Sigmoid colon (tissue), 7 donors: ENCODE data around the gene DGKI. TPM values are rescaled to one million over a fixed set of nuclear protein-coding genes. Genes with fewer than 3 reads are reported as not detected.

Source experiments
- DNase-seq: peaks from one replicate; pipeline ENCODE4 v3.0.0-alpha.2; 2019
- H3K27ac ChIP-seq, 4 donors: fragments of 200-600 bp; sonication (generic); one replicate each; pipeline ENCODE4 v1.5.1; 2016 to 2019; ENCODE audit warnings: mild to moderate bottlenecking in 1 of 4
- H3K27me3 ChIP-seq, 3 donors: fragments of 200-600 bp; sonication (generic); one replicate each; pipeline ENCODE4 v1.5.1; 2019; ENCODE audit warnings: mild to moderate bottlenecking in 1 of 3
- H3K36me3 ChIP-seq, 4 donors: fragments of 200-600 bp; sonication (generic); one replicate each; pipeline ENCODE4 v1.5.1; 2016 to 2019
- H3K4me1 ChIP-seq, 4 donors: fragments of 200-600 bp; sonication (generic); one replicate each; pipeline ENCODE4 v1.5.1; 2017 to 2019
- H3K4me3 ChIP-seq, 4 donors: fragments of 200-600 bp; sonication (generic); one replicate each; pipeline ENCODE4 v1.5.1; 2017 to 2019; ENCODE audit warnings: mild to moderate bottlenecking in 2 of 4, moderate library complexity in 1 of 4
- H3K9me3 ChIP-seq, 4 donors: fragments of 200-600 bp in 3 of 4; sonication (generic) in 3 of 4; one replicate each; pipeline versions ENCODE4 v1.5.1 to v1.6.1; 2013 to 2019
- EP300 ChIP-seq, 4 donors: sonication (generic); formaldehyde crosslinking; IDR thresholded peaks; one replicate each; pipeline ENCODE4 v1.6.1; 2017; ENCODE audit warnings: antibody characterized with exemption in 4 of 4
- POLR2A ChIP-seq, 2 donors: fragments of 450-650 bp; IDR thresholded peaks; one replicate each; pipeline ENCODE4 v1.6.1; 2016; ENCODE audit warnings: antibody characterized with exemption in 2 of 2, mild to moderate bottlenecking in 2 of 2, moderate library complexity in 2 of 2
- POLR2AphosphoS5 ChIP-seq, 4 donors: sonication (generic); formaldehyde crosslinking; IDR thresholded peaks; one replicate each; pipeline ENCODE4 v1.6.1; 2017; ENCODE audit warnings: antibody characterized with exemption in 4 of 4
- WGBS, 2 donors: extraction: QIAGEN DNeasy Blood & Tissue Kit; methylation state at CpG; one replicate each; pipeline ENCODE4 v1.1.7; 2013; 5-methylcytosine and 5-hydroxymethylcytosine counted together
- intact Hi-C: fragments of 100-400 bp; cut with DNase I; formaldehyde crosslinking; loops from one replicate; pipeline ENCODE4 v1.15.1; 2023
- polyA plus RNA-seq, 3 donors: library from polyadenylated mRNA; stranded (reverse); fragments of 200-250 nt; gene quantifications; one replicate each; pipeline ENCODE4 v1.2.3, GENCODE V29; 2013
- total RNA-seq, 4 donors: library from RNA; depleted of rRNA; stranded (reverse); fragments of >200 nt; gene quantifications; one replicate each; pipeline ENCODE4 v1.1.0, GENCODE V29; 2016
- TF ChIP-seq, protein P1 (sequence below), 4 experiments: fragments of 450-650 bp in 3 of 4; fragments of 200-600 bp in 1 of 4; IDR thresholded peaks; one replicate each; pipeline ENCODE4 v1.5.1; 2016 to 2019; ENCODE audit warnings: antibody characterized with exemption in 4 of 4, mild to moderate bottlenecking in 3 of 4, moderate library complexity in 2 of 4
- donor health status: healthy with polysubstance abuse.
- donor health status: Bipolar disorder and iron deficiency.
- donor health status: healthy.

DGKI gene
- total and polyA plus RNA-seq, 7 donors: 0.17 to 7.6 (median 1.0) TPM; not detected in 1

DNA sequence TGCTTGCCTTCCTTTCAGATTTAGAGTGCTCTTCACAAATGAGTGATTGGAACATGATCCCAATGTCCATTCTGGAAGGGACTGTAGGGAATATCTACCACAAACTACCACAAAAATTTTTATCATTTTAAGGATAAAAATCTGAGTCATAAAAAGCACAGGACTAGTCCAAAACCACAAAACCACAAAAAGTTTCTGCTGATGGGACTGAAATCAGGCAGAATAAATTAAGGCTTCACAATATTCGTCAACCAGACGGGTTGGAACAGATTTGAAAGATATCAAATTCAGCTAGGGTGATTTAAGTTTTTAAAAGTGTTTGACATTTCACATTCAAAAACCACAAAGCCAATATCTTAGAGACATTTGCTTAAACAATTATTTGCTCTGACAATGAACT lies 403.2 kb downstream of the DGKI start:
- 43% methylated on average over 2 of the region's 2 CpGs for WGBS, 2 donors
- Histone ChIP-seq H3K36me3 (no peaks in the 10 kb centered on the region), H3K4me1 (no peaks in the 10 kb centered on the region), H3K27me3 (no peaks in the 10 kb centered on the region), H3K9me3 (no peaks in the 10 kb centered on the region), H3K27ac (no peak overlapping the region), H3K4me3 (no peak overlapping the region)
- no peak for DNase-seq
- TF ChIP-seq POLR2A (IDR thresholded peaks at IDR 0.05): no peak
- TF ChIP-seq, protein P1, sequence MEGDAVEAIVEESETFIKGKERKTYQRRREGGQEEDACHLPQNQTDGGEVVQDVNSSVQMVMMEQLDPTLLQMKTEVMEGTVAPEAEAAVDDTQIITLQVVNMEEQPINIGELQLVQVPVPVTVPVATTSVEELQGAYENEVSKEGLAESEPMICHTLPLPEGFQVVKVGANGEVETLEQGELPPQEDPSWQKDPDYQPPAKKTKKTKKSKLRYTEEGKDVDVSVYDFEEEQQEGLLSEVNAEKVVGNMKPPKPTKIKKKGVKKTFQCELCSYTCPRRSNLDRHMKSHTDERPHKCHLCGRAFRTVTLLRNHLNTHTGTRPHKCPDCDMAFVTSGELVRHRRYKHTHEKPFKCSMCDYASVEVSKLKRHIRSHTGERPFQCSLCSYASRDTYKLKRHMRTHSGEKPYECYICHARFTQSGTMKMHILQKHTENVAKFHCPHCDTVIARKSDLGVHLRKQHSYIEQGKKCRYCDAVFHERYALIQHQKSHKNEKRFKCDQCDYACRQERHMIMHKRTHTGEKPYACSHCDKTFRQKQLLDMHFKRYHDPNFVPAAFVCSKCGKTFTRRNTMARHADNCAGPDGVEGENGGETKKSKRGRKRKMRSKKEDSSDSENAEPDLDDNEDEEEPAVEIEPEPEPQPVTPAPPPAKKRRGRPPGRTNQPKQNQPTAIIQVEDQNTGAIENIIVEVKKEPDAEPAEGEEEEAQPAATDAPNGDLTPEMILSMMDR (IDR thresholded peaks at IDR 0.05): no peak
- TF ChIP-seq POLR2AphosphoS5 (IDR thresholded peaks at IDR 0.05): no peak
- no peak for TF ChIP-seq EP300 (IDR thresholded peaks at IDR 0.05)
- intact Hi-C loops: no loop called here

DNA sequence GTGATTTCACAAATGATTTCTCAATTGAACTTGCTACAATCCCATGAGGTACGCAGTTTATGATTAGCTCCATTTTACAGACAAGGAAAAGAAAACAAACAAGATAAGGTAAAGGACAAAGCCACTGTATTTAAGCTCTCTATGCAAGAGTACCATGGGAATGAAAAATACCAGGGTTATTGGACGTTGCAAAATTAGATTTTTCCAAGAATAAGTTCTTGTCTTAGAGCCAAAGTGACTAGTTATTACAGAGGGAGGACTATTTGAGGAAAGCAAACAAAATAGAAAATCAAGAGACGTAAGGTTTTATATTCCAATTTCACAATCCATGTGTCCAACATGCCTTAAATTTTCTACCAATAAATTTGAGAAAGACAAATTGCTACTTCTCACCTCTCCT lies 405.3 kb downstream of the DGKI start:
- no peak for DNase-seq
- Histone ChIP-seq H3K9me3 (no peaks in the 10 kb centered on the region), H3K36me3 (no peaks in the 10 kb centered on the region), H3K27me3 (no peaks in the 10 kb centered on the region), H3K27ac (no peak overlapping the region), H3K4me1 (no peaks in the 10 kb centered on the region), H3K4me3 (no peak overlapping the region)
- 61 to 74% methylated on average over 3 of the region's 3 CpGs for WGBS, 2 donors
- TF ChIP-seq POLR2AphosphoS5 (IDR thresholded peaks at IDR 0.05) (no peak), EP300 (IDR thresholded peaks at IDR 0.05) (no peak), POLR2A (IDR thresholded peaks at IDR 0.05) (no peak)
- TF ChIP-seq, protein P1 (IDR thresholded peaks at IDR 0.05): no peak
- intact Hi-C loops: no loop called here

DNA sequence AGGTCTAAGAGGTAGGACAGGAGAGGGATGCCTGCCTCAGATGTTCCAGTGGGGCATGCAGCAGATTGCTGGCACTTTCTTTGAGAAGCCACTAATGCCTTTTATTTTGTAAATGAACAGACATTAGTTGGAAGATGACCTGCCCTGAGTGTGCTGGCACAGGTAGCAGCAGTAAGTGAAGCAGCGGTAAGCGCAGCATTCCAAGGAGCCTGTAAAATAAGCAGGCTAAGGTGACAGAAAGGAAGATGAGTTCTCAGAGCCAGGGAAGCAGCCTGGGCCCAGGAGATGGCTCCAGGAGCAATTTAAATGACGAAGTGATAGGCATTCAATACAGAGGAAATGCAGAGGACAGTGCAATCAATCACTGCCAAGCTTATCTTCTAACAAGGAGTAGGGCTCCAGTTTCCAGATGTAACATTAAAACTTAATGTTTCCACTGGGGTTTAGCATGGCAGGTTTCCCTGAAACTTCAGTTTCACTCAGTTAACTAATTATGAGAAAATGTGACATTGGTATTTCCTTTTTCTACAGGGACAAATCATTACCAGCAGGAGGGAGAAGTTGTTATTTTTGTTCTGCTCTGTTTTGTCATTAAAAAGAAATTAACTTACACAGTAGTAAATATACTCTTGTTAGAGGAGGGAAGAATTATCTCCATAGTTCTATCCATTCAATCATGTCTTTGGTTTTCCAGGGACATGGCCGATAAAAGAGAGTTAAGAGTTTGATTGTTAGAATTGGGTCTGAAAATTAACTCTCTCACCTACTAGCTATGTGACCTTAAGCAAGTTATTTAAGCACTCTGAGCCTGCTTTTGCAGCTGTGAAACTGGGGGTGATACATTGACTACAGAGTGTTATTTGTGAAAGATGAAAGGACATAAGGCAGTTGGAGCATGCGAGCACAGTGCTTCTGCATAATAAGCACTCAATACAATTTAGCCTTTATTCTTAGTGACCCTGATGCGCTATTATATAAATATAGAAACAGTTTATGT lies 406.6 kb downstream of the DGKI start:
- intact Hi-C loops: no loop called here
- Histone ChIP-seq H3K27me3 (no peaks in the 10 kb centered on the region), H3K27ac (no peak overlapping the region), H3K9me3 (no peaks in the 10 kb centered on the region), H3K4me3 (no peak overlapping the region), H3K36me3 (no peaks in the 10 kb centered on the region), H3K4me1 (no peaks in the 10 kb centered on the region)
- 75 to 80% methylated on average over 6 of the region's 6 CpGs for WGBS, 2 donors
- no peak for DNase-seq
- no peak for TF ChIP-seq EP300 (IDR thresholded peaks at IDR 0.05)
- no peak for TF ChIP-seq POLR2A (IDR thresholded peaks at IDR 0.05)
- no peak for TF ChIP-seq POLR2AphosphoS5 (IDR thresholded peaks at IDR 0.05)
- TF ChIP-seq, protein P1 (IDR thresholded peaks at IDR 0.05): no peak

DNA sequence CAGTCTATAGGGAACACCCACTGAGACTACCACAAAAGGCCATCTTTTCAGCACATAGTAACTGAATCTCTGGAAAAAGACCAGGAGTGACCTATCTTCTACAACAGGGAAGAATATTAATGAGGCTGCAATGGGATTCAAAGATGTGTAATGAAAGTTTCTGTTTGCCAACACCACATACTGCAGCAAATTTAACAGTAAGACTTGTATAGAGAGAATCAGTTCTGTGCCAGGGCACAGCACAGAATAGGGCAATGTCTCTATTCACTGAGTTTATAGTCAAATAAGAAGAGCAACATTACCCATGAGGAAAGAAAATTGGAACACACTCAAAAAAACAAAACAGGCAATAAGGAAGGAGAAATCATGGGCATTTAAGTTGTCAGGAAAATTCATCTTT lies 411.8 kb downstream of the DGKI start:
- Histone ChIP-seq H3K36me3 (no peaks in the 10 kb centered on the region), H3K27me3 (no peaks in the 10 kb centered on the region), H3K27ac (no peak overlapping the region), H3K4me3 (no peak overlapping the region), H3K4me1 (peaks cover 0 to 8% (median 0%) of the 10 kb centered on the region in 4 donors), H3K9me3 (no peaks in the 10 kb centered on the region)
- DNase-seq: no peak
- intact Hi-C loops: no loop called here
- TF ChIP-seq EP300 (IDR thresholded peaks at IDR 0.05) (no peak), POLR2A (IDR thresholded peaks at IDR 0.05) (no peak), POLR2AphosphoS5 (IDR thresholded peaks at IDR 0.05) (no peak)
- TF ChIP-seq, protein P1 (IDR thresholded peaks at IDR 0.05): no peak
